Endodermal cell (in vitro differentiated cells): ENCODE measurements around the gene PLEKHM2. TPM values are rescaled to one million over a fixed set of nuclear protein-coding genes. Genes with fewer than 3 reads are reported as not detected.

Experiments used
- DNase-seq: peaks from one replicate; pipeline ENCODE4 v3.0.0-alpha.2; 2017
- H3K27ac ChIP-seq: 2 replicates; pipeline ENCODE4 v1.5.1; 2013; ENCODE audit warnings: mild to moderate bottlenecking, low read depth, low read length, moderate library complexity
- H3K27me3 ChIP-seq: 2 replicates; pipeline ENCODE4 v1.6.1; 2013; ENCODE audit warnings: mild to moderate bottlenecking, low read length, moderate library complexity; ENCODE audit not compliant: insufficient read depth, control insufficient read depth, poor library complexity, severe bottlenecking
- H3K36me3 ChIP-seq: 2 replicates; pipeline ENCODE4 v1.7.0; 2013; ENCODE audit warnings: mild to moderate bottlenecking, low read length, moderate library complexity; ENCODE audit not compliant: control insufficient read depth, insufficient read depth
- H3K4me1 ChIP-seq: one replicate; pipeline ENCODE4 v1.7.0; 2013; ENCODE audit warnings: low read length; ENCODE audit not compliant: control insufficient read depth, insufficient read depth
- H3K4me3 ChIP-seq: 2 replicates; pipeline ENCODE4 v1.5.1; 2013; ENCODE audit warnings: mild to moderate bottlenecking, low read length, moderate library complexity
- H3K9ac ChIP-seq: 2 replicates; pipeline ENCODE4 v1.6.1; 2013; ENCODE audit warnings: mild to moderate bottlenecking, low read length, moderate library complexity; ENCODE audit not compliant: poor library complexity, severe bottlenecking; ENCODE audit errors: extremely low read depth
- H3K9me3 ChIP-seq: 2 replicates; pipeline ENCODE4 v1.6.1; 2013; ENCODE audit warnings: mild to moderate bottlenecking, low read length, moderate library complexity; ENCODE audit not compliant: control insufficient read depth
- H3K27ac Mint-ChIP-seq: 2 replicates; pipeline ENCODE4 v1.8.0; 2020; ENCODE audit warnings: mixed read lengths
- H3K27me3 Mint-ChIP-seq: 2 replicates; pipeline ENCODE4 v1.8.0; 2021; ENCODE audit warnings: mild to moderate bottlenecking, mixed read lengths; ENCODE audit not compliant: insufficient read depth
- H3K36me3 Mint-ChIP-seq: 2 replicates; pipeline ENCODE4 v1.8.0; 2020; ENCODE audit warnings: low read depth, mixed read lengths
- H3K4me1 Mint-ChIP-seq: 2 replicates; pipeline ENCODE4 v1.8.0; 2020; ENCODE audit warnings: mixed read lengths
- H3K4me3 Mint-ChIP-seq: 2 replicates; pipeline ENCODE4 v1.8.0; 2020; ENCODE audit warnings: mild to moderate bottlenecking, moderate library complexity, mixed read lengths
- H3K9me3 Mint-ChIP-seq: 2 replicates; pipeline ENCODE4 v1.8.0; 2020; ENCODE audit warnings: mild to moderate bottlenecking, mixed read lengths
- WGBS, 2 experiments: methylation state at CpG; one replicate each; pipeline versions ENCODE4 v1.1.5 to v1.1.7; 2013; ENCODE audit warnings: missing lambda C conversion rate in 2 of 2, mixed read lengths in 1 of 2; ENCODE audit not compliant: insufficient coverage in 1 of 2, insufficient read length in 1 of 2; 5-methylcytosine and 5-hydroxymethylcytosine counted together
- total RNA-seq, 2 donors: library from RNA; stranded (reverse); fragmentation: NEBNext Ultra II Directional in 1 of 2; extraction: Animal tissue kit (Norgen Biotek cat#: 25700) in 1 of 2; gene quantifications; 2 replicates in 1 of 2; 3 replicates in 1 of 2; pipeline ENCODE4 v1.2.1, GENCODE V29; 2021
- TF ChIP-seq, protein P1 (sequence below): fragments of 200-600 bp; sonication (generic); conservative IDR thresholded peaks from 2 replicates; pipeline ENCODE4 v1.5.0; 2021; ENCODE audit warnings: antibody characterized with exemption, mild to moderate bottlenecking

The PLEKHM2 gene
- total RNA-seq, 2 donors from 2014 or later = 46.9 to 50.4 TPM

DNA sequence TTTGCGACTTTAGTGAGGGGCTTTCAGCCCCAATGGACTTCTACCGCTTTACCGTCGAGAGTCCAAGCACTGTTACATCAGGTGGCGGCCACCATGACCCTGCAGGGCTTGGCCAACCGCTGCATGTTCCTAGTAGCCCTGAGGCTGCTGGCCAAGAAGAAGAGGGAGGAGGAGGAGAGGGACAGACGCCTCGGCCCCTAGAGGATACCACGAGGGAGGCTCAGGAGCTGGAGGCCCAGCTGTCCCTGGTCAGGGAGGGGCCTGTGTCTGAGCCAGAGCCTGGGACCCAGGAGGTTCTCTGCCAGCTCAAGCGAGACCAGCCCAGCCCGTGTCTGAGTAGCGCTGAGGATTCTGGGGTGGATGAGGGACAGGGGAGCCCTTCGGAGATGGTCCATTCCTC, 43.3 kb downstream of the PLEKHM2 start:
- no peak overlapping the region for H3K4me3 ChIP-seq
- 95 to 96% methylated on average over 12 to 13 of the region's 13 CpGs for WGBS, 2 experiments
- H3K27me3 ChIP-seq = no peaks in the 10 kb centered on the region
- H3K27ac ChIP-seq = no peak overlapping the region
- no peak overlapping the region for H3K9ac ChIP-seq
- H3K4me3 Mint-ChIP-seq = no peak overlapping the region
- TF ChIP-seq, protein P1, sequence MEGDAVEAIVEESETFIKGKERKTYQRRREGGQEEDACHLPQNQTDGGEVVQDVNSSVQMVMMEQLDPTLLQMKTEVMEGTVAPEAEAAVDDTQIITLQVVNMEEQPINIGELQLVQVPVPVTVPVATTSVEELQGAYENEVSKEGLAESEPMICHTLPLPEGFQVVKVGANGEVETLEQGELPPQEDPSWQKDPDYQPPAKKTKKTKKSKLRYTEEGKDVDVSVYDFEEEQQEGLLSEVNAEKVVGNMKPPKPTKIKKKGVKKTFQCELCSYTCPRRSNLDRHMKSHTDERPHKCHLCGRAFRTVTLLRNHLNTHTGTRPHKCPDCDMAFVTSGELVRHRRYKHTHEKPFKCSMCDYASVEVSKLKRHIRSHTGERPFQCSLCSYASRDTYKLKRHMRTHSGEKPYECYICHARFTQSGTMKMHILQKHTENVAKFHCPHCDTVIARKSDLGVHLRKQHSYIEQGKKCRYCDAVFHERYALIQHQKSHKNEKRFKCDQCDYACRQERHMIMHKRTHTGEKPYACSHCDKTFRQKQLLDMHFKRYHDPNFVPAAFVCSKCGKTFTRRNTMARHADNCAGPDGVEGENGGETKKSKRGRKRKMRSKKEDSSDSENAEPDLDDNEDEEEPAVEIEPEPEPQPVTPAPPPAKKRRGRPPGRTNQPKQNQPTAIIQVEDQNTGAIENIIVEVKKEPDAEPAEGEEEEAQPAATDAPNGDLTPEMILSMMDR = no peak
- no peak overlapping the region for H3K27ac Mint-ChIP-seq
- H3K36me3 ChIP-seq = peaks cover 42% of the 10 kb centered on the region
- no peaks in the 10 kb centered on the region for H3K4me1 ChIP-seq
- H3K27me3 Mint-ChIP-seq = no peaks in the 10 kb centered on the region
- H3K4me1 Mint-ChIP-seq = peaks cover 4% of the 10 kb centered on the region
- no peak for DNase-seq
- H3K9me3 Mint-ChIP-seq = no peaks in the 10 kb centered on the region
- H3K9me3 ChIP-seq = no peaks in the 10 kb centered on the region
- peaks cover 38% of the 10 kb centered on the region for H3K36me3 Mint-ChIP-seq

DNA sequence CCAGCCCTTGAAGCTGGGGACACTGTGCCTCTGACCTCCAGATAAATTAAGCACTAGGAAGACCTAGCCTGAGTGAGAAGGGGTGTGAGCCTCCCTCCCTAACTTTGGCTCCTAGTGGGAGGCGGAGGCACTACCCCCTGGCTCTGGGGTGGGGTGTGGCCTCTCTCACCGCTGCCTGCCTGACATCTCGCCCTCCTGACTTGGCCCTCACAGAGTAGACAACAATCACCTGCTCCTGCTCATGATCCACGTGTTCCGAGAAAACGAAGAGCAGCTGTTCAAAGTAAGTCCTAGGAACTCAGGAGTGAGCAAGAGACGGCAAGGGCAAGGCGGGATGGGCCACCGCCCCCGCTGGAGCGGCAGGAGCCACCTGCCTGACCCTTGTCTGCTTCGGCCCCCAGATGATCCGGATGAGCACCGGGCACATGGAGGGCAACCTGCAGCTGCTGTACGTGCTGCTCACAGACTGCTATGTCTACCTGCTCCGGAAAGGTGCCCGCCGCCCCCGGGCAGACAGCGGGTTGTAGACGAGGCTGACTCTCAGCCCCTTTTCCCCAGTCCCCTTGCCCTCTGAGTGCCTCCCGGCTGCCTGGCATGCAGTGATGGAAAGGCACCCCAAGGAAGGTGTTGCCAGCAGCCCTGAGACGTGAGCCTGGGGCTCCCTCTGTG, 43.9 kb downstream of the PLEKHM2 start:
- H3K9ac ChIP-seq = no peak overlapping the region
- Mint-ChIP-seq H3K4me1 (peaks cover 4% of the 10 kb centered on the region), H3K9me3 (no peaks in the 10 kb centered on the region), H3K4me3 (no peak overlapping the region), H3K36me3 (peaks cover 33% of the 10 kb centered on the region), H3K27me3 (no peaks in the 10 kb centered on the region), H3K27ac (no peak overlapping the region)
- WGBS, 2 experiments = 95 to 96% methylated on average over 12 to 23 of the region's 23 CpGs
- H3K27ac ChIP-seq = no peak overlapping the region
- no peak overlapping the region for H3K4me3 ChIP-seq
- no peaks in the 10 kb centered on the region for H3K27me3 ChIP-seq
- peaks cover 36% of the 10 kb centered on the region for H3K36me3 ChIP-seq
- H3K4me1 ChIP-seq = no peaks in the 10 kb centered on the region
- no peaks in the 10 kb centered on the region for H3K9me3 ChIP-seq
- no peak for DNase-seq
- TF ChIP-seq, protein P1 = no peak

DNA sequence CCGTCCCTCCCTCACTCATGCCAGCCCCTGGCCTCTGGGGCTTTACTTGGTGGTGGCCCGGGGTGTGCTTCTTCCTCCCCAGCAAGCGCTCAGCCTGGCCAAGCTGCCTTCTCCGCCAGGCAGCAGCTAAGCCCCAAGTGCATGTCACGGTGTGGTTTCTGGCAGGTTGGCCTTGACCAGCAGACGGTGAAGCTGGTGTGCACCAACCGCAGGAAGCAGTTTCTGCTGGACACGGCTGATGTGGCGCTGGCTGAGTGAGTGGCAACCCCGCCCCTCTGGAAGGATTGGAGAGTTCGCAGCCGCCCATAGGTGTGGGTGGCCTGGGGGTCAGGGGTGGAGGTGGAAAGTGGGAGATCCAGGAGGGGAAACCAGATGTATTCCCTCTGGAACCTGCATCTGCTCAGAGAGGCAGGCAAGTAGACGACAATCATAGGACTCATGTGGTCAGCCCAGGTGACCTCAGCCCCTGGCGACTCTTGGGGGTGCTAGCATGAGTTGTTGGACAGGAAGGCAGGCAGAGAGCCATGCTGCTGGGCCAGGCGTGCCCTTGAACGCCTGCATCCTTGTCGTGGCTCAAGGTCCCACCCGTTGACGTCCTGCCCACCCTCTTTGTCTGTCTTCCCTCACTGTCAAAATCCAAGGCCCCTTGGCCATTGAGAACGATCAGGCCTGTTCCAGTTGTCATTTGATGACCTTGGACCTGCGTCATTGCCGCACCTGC, 45.0 kb downstream of the PLEKHM2 start:
- H3K36me3 ChIP-seq = peaks cover 31% of the 10 kb centered on the region
- no peaks in the 10 kb centered on the region for H3K9me3 ChIP-seq
- H3K27ac Mint-ChIP-seq = no peak overlapping the region
- peaks cover 34% of the 10 kb centered on the region for H3K36me3 Mint-ChIP-seq
- H3K4me3 ChIP-seq = no peak overlapping the region
- no peak overlapping the region for H3K9ac ChIP-seq
- H3K27me3 Mint-ChIP-seq = no peaks in the 10 kb centered on the region
- no peak for DNase-seq
- H3K4me1 ChIP-seq = no peaks in the 10 kb centered on the region
- no peak overlapping the region for H3K4me3 Mint-ChIP-seq
- TF ChIP-seq, protein P1 = no peak
- peaks cover 4% of the 10 kb centered on the region for H3K4me1 Mint-ChIP-seq
- H3K9me3 Mint-ChIP-seq = no peaks in the 10 kb centered on the region
- H3K27me3 ChIP-seq = no peaks in the 10 kb centered on the region
- 93 to 94% methylated on average over 18 to 22 of the region's 22 CpGs for WGBS, 2 experiments
- no peak overlapping the region for H3K27ac ChIP-seq
